ENCODE data around the gene NQO2. TPM values are rescaled to one million over a fixed set of nuclear protein-coding genes. Genes with fewer than 3 reads are reported as not detected.
A peak's percentile ranks its signal among the peaks of the same experiment; 100 is the strongest.

Gene NQO2
- total RNA-seq, 1 experiment from 2014 or later, result 26.8 TPM

DNA sequence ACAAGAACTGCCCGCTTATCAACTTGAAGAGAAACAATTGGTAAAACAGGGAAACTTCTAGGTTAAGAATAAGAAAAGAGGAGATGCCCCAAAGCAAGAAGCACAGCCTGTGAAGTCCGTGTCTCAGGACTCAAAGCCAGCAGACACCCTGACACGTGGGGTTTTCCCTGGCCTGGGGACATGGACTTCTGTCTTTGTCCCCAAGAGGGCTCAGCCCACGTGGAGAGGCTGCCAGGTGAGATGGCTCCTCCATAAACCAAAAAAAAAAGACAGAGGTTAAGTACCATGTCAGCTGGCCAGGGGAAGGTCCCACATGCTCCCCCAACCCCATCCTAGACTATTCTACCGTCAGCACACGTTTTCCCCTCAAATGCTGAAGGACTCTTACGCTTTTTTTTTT, 38.2 kb upstream of the NQO2 start:
- Histone ChIP-seq H3K4me1 (ENCODE audit: insufficient read depth, low read length) (peaks cover 39% of the 10 kb centered on the region), H3K27me3 (ENCODE audit: low read length) (no peaks in the 10 kb centered on the region), H3K27ac (ENCODE audit: low read length) (peak overlapping the region; percentile 92), H4K20me1 (ENCODE audit: low read length) (no peaks in the 10 kb centered on the region), H3K9me3 (ENCODE audit: low read length) (no peaks in the 10 kb centered on the region), H3K36me3 (ENCODE audit: low read depth, low read length) (peaks cover 7% of the 10 kb centered on the region; the same call in 1 of the 2 replicates), H3K9ac (ENCODE audit: low read length) (peak overlapping the region; percentile 63), H3K4me3 (ENCODE audit: low read length) (no peak overlapping the region), H3F3A (ENCODE audit: low read length, unreplicated experiment) (no peaks in the 10 kb centered on the region), H3K79me2 (ENCODE audit: low read length) (peaks cover 74% of the 10 kb centered on the region), H3K4me2 (ENCODE audit: low read length) (peak overlapping the region; percentile 46), H2AFZ (ENCODE audit: low read length) (no peak overlapping the region), H3K9me2 (replicated peaks; ENCODE audit: low read length) (no peaks in the 10 kb centered on the region)
- CTCF ChIA-PET, result interaction anchor here (1.5 to 1.8 kb wide), 2 partner anchors 9 to 25 kb away, joined by 5 to 7 read pairs; no protein-coding TSS in a partner anchor
- intact Hi-C loops (cut with micrococcal nuclease), result loop anchor here (2.0 kb wide), 1 partner anchor 27 kb away; no protein-coding TSS in a partner anchor
- TF ChIP-seq, protein P1, sequence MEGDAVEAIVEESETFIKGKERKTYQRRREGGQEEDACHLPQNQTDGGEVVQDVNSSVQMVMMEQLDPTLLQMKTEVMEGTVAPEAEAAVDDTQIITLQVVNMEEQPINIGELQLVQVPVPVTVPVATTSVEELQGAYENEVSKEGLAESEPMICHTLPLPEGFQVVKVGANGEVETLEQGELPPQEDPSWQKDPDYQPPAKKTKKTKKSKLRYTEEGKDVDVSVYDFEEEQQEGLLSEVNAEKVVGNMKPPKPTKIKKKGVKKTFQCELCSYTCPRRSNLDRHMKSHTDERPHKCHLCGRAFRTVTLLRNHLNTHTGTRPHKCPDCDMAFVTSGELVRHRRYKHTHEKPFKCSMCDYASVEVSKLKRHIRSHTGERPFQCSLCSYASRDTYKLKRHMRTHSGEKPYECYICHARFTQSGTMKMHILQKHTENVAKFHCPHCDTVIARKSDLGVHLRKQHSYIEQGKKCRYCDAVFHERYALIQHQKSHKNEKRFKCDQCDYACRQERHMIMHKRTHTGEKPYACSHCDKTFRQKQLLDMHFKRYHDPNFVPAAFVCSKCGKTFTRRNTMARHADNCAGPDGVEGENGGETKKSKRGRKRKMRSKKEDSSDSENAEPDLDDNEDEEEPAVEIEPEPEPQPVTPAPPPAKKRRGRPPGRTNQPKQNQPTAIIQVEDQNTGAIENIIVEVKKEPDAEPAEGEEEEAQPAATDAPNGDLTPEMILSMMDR (conservative IDR thresholded peaks at IDR 0.05; ENCODE audit: low read depth, low read length), result no peak
- TF ChIP-seq EZH2 (IDR thresholded peaks at IDR 0.05; ENCODE audit: low read length, unreplicated experiment), result no peak
- TF ChIP-seq EZH2phosphoT487 (IDR thresholded peaks at IDR 0.05; ENCODE audit: borderline replicate concordance, low read length), result no peak
- BruUV-seq (replicated peaks), result no TSS peak
- ATAC-seq (no peak), DNase-seq (peak; percentile 3)
- POLR2A ChIA-PET (ENCODE audit: unreplicated experiment), result interaction anchor here (0.6 kb wide), 1 partner anchor 18 kb away, joined by 3 read pairs; no protein-coding TSS in a partner anchor

DNA sequence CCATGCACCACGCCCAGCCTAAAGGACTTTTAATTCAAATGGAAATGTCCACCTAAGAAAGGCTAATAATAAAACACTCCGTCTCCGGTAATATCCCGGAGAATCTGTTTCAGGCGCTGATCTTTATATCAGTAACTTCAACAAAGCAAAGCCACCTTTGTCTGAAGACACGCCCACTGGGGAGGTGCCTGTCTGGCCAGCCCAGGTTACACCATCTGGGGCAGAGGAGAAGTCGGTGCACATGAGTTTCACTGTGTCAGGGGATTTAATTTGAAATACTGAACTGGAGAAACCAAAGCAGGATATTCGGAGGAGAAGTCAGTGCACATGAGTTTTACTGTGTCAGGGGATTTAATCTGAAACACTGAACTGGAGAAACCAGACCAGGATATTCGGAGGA, 37.7 kb upstream of the NQO2 start:
- H3K9me2 ChIP-seq (replicated peaks; ENCODE audit: low read length), result no peaks in the 10 kb centered on the region
- ATAC-seq, result no peak
- peaks cover 39% of the 10 kb centered on the region for H3K4me1 ChIP-seq (ENCODE audit: insufficient read depth, low read length)
- ChIA-PET POLR2A (ENCODE audit: unreplicated experiment) (no interaction called here), CTCF (interaction anchor here (1.4 kb wide), 1 partner anchor 25 kb away, joined by 4 read pairs; no protein-coding TSS in a partner anchor)
- TF ChIP-seq EZH2phosphoT487 (IDR thresholded peaks at IDR 0.05; ENCODE audit: borderline replicate concordance, low read length) (no peak), EZH2 (IDR thresholded peaks at IDR 0.05; ENCODE audit: low read length, unreplicated experiment) (no peak)
- TF ChIP-seq, protein P1 (conservative IDR thresholded peaks at IDR 0.05; ENCODE audit: low read depth, low read length), result no peak
- H3F3A ChIP-seq (ENCODE audit: low read length, unreplicated experiment), result no peaks in the 10 kb centered on the region
- peaks cover 7% of the 10 kb centered on the region; the same call in 1 of the 2 replicates for H3K36me3 ChIP-seq (ENCODE audit: low read depth, low read length)
- no peaks in the 10 kb centered on the region for H3K9me3 ChIP-seq (ENCODE audit: low read length)
- peak; percentile 19 for DNase-seq
- H3K27ac ChIP-seq (ENCODE audit: low read length), result peak overlapping the region; percentile 92
- intact Hi-C loops (cut with micrococcal nuclease), result no loop called here
- peaks cover 79% of the 10 kb centered on the region for H3K79me2 ChIP-seq (ENCODE audit: low read length)
- H3K9ac ChIP-seq (ENCODE audit: low read length), result peak overlapping the region; percentile 63; the same call in 1 of the 2 replicates
- H2AFZ ChIP-seq (ENCODE audit: low read length), result no peak overlapping the region
- no TSS peak for BruUV-seq (replicated peaks)
- no peaks in the 10 kb centered on the region for H3K27me3 ChIP-seq (ENCODE audit: low read length)
- H3K4me2 ChIP-seq (ENCODE audit: low read length), result peak overlapping the region; percentile 46; the same call in 1 of the 2 replicates
- no peak overlapping the region for H3K4me3 ChIP-seq (ENCODE audit: low read length)
- H4K20me1 ChIP-seq (ENCODE audit: low read length), result no peaks in the 10 kb centered on the region

DNA sequence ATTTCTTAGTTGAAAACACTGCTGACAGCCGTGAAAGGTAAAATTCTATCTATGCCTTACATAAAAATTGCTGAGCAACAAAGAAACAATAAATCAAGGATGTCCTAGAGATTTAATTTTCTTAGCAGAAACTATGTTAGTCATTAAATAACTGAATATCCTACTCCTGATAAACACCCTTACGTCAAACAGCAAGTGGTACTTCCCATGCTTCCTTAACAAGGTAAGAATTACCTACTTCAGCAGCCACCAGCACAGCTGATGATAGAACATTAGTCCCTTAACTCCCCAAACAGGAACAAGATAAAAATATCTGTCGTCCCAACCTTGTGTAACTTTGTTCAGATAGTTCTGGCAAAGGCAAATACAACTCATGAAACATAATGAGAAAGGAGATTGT, 37.1 kb upstream of the NQO2 start:
- TF ChIP-seq EZH2 (IDR thresholded peaks at IDR 0.05; ENCODE audit: low read length, unreplicated experiment) (no peak), EZH2phosphoT487 (IDR thresholded peaks at IDR 0.05; ENCODE audit: borderline replicate concordance, low read length) (no peak)
- TF ChIP-seq, protein P1 (conservative IDR thresholded peaks at IDR 0.05; ENCODE audit: low read depth, low read length), result no peak

More for the DNA sequence above, 37.1 kb upstream of the NQO2 start:
- no peaks in the 10 kb centered on the region for H3K9me2 ChIP-seq (replicated peaks; ENCODE audit: low read length)
- POLR2A ChIA-PET (ENCODE audit: unreplicated experiment), result no interaction called here
- H3K27me3 ChIP-seq (ENCODE audit: low read length), result no peaks in the 10 kb centered on the region
- H4K20me1 ChIP-seq (ENCODE audit: low read length), result no peaks in the 10 kb centered on the region
- no peak overlapping the region for H3K4me3 ChIP-seq (ENCODE audit: low read length)
- no peak overlapping the region for H3K4me2 ChIP-seq (ENCODE audit: low read length)
- no peaks in the 10 kb centered on the region for H3F3A ChIP-seq (ENCODE audit: low read length, unreplicated experiment)
- DNase-seq (no peak), ATAC-seq (no peak)
- H3K27ac ChIP-seq (ENCODE audit: low read length), result 0 out of 2 replicates have a peak overlapping the region, but pooled peaks have one; percentile 92
- intact Hi-C loops (cut with micrococcal nuclease), result no loop called here
- H2AFZ ChIP-seq (ENCODE audit: low read length), result no peak overlapping the region
- no TSS peak for BruUV-seq (replicated peaks)
- no peaks in the 10 kb centered on the region for H3K9me3 ChIP-seq (ENCODE audit: low read length)
- H3K36me3 ChIP-seq (ENCODE audit: low read depth, low read length), result 0 out of 2 replicates have a peak, but pooled peaks cover 7% of the 10 kb centered on the region
- CTCF ChIA-PET, result interaction anchor here (1.4 kb wide), 1 partner anchor 24 kb away, joined by 4 read pairs; no protein-coding TSS in a partner anchor
- H3K9ac ChIP-seq (ENCODE audit: low read length), result no peak overlapping the region
- peaks cover 39% of the 10 kb centered on the region for H3K4me1 ChIP-seq (ENCODE audit: insufficient read depth, low read length)
- peaks cover 86% of the 10 kb centered on the region for H3K79me2 ChIP-seq (ENCODE audit: low read length)

All from PC-3 (cell line).